GM18508 (cell line): ENCODE measurements around the gene BRINP1.

Experiments
- ATAC-seq: cut with Tn5 transposase; IDR thresholded peaks from one replicate; pipeline ENCODE4 v1.9.1; 2021; ENCODE audit warnings: moderate number of reproducible peaks; ENCODE audit not compliant: insufficient read depth, unreplicated experiment

Gene BRINP1

GRCh38 chr9:119283078-119283794 lies 86.0 kb downstream of the BRINP1 start:
- ATAC-seq = no peak

GRCh38 chr9:119282476-119283077 lies 86.7 kb downstream of the BRINP1 start:
- ATAC-seq = no peak

DNA sequence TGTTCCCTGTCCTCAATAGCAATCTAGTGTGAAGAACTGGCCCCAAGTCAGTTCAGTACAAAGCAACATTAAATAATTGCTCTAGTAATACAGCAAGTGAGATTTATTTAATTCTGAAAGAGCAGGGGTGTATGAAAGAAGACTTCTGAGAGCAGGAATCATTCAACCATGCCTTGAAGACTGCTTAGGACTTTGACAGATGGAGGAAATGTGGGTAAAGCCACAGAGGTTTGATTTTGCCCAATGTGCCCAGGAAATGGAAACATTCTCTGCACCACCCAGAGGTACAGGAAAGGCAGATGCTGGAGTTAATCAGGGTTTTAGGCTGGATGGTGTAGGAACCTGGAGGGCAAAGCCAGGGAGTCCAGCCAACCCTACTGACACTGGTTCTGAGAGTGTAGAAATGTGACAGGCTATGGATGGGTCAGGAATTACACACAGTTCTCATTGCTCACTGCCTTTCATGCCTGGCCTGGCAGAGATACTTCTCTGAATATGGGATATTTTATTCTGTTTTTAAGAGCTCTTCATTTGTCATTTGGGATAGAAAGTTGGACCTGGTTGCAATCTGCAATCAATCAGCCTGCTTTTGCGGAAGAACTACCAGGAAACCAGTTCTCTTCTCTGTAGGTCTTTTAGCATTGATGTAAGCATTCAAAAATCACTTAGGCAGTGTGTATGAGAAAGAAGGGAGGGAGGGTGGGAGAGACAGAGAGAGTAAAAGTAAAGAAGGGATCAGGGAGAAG lies 88.3 kb downstream of the BRINP1 start:
- no peak for ATAC-seq

GRCh38 chr9:119278171-119278570 lies 91.1 kb downstream of the BRINP1 start:
- ATAC-seq = no peak

GRCh38 chr9:119273984-119274665 lies 95.1 kb downstream of the BRINP1 start:
- ATAC-seq = no peak

- no peak for ATAC-seq
These were observed 95.8 kb downstream of the BRINP1 start for GRCh38 chr9:119273325-119273904.

DNA sequence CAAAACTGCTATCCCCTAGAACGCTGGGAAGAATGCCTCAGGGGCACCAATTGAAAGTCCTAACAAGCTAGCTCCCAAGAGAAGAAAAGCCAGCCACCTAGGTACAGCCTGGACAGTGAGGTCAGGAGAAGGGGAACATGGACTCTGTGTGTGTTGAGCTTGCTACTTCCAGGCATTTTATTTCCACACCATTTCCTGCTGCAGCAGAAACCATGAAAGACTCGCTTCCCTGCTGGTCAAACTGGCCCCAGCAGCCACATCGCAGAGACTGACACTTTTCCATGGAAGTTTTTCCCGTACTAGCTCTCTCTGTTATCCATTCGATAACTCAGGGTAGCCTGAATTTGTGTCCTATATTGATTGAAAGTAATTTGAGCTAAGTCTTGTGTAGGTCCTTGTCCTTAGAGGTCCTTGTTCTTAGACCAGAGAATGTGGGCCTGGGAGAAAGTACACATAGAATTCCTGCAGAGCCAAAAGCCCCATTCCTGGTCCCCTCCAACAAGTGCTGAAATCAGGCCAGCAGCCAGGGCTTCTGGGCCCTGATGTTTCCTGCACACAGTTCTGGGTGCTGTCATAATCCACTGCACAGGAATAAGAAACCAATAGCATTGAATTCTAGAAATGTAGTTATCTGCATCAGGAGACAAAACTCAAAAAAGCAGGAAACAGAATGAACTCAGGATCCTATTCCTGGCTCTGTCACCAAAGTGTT lies 96.6 kb downstream of the BRINP1 start:
- no peak for ATAC-seq

- ATAC-seq = no peak
These were observed 100.2 kb downstream of the BRINP1 start for GRCh38 chr9:119268985-119269384.

DNA sequence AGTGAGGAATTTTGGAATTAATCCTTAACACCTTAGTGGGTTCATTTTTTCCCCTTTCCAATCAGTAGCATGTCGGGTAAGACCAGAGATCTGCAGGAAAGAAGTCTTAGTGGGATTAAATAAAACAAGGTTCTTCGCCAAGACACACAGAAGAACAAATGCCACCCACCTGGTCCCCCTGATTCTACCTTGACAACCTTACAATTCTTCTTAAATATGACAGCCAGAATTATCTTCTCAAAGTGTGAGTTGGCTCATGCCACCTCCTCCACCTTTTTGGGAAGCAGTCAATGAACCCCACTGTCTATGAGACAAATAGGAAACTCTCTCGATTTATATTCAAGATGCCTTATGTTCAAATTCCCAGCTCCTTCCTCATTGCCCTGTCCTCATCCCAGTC lies 105.1 kb downstream of the BRINP1 start:
- no peak for ATAC-seq

DNA sequence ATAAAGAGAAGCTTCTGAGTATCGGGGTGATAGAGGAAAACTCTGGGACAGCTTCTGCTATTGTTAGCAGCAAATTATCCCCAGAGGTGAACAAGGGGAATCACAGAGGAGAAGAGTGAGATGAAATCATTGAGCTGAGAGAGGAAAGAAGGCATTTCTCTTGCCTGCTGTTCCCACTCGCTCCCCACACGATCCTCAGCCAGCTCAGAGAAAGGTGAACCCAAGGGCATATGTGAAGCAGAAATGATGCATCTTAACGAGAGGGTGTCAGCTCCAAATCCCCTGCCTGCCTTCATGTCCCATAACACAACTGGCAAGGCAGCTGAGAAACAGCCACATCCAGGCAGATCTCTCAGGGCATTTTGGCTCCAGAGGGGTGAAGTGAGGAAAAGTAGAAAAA lies 111.6 kb downstream of the BRINP1 start:
- no peak for ATAC-seq

DNA sequence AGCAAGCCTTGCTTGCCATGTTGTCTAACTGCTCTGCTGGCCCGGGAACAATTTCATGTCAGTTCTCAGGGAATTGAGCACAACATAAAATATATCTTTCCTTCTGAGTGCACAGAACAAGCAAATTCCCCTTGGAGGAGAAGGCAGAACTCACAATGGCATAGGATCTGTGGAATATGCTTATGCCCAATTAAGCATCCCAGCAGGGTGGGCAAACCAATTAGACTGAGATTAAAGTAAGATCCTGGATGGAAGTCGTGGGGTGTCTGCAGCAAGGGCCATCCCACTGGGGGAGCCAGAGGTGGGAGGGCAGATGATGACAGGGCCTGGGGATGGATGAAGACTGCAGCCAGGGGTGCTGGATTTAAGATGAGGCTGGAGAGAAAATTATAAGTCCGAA lies 114.1 kb downstream of the BRINP1 start:
- no peak for ATAC-seq

- no peak for ATAC-seq
These were observed 116.5 kb downstream of the BRINP1 start for GRCh38 chr9:119252671-119253299.

DNA sequence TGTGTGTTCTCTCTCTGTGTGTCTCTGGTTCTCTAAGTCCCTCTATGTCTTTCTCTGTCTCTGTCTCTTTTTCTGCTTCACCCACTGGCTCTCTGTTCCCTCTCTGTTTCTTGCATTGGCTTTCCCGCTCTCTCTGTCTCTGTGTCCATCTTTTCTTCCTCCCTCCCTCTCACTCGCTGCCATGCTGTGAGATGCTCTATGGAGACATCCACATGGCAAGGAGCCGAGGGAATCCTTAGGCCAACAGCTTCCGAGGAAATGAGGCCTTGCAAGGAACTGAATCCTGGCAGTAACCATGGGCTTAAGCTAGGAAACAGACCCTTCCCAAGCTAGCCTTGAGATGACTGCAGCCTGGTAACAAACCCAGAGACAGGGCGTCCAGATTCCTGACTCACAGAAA lies 117.3 kb downstream of the BRINP1 start:
- no peak for ATAC-seq

- ATAC-seq = no peak
These were observed 118.5 kb downstream of the BRINP1 start for GRCh38 chr9:119250730-119251129.

GRCh38 chr9:119240546-119240945 lies 128.7 kb downstream of the BRINP1 start:
- ATAC-seq = no peak

GRCh38 chr9:119234636-119235035 lies 134.6 kb downstream of the BRINP1 start:
- no peak for ATAC-seq

- ATAC-seq = no peak
These were observed 141.8 kb downstream of the BRINP1 start for GRCh38 chr9:119227422-119227821.

DNA sequence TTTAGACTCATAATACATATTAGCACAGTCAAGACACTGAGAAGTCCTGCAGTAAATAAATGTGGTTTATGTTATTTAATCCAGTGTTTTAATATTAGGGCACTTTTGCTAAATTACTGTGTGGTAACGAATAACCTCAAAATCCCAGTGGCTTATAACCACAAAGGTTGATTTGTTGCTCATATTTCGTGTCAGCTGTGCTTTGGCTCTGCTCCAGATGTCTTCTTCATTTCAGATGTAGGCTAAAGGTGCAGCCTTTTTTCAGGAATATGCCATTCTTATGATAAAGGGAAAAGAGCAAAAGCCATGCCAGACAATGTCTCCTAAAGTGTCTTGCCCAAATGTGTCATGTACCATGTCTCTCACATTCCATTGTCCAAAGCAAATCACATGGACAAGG lies 144.8 kb downstream of the BRINP1 start:
- ATAC-seq = no peak

DNA sequence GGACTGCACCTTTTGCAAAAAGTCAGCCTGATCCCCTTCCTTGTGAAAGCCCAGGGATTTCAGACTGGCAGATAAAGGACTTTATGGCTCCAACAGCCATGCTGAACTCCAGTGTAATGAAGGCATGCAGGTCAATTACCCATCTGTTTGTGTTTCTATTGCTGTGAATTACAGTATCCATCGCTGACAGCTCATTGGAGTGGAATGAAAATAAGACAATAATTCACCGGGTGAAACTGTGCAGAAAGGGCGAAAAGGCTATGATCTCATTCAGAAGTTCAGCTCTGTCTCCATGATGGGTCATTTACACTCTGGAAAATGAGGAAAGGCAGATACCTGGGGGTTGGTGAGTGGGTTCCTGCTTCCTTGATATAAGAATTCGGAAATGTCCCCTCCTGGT lies 148.0 kb downstream of the BRINP1 start:
- no peak for ATAC-seq

- no peak for ATAC-seq
These were observed 150.9 kb downstream of the BRINP1 start for GRCh38 chr9:119218293-119218692.
